Endothelial cell of umbilical vein (primary cell): Measurements from ENCODE around the gene ATP13A4. TPM values are rescaled to one million over a fixed set of nuclear protein-coding genes. Genes with fewer than 3 reads are reported as not detected.

Experiments
- BruUV-seq: library from RNA; stranded (reverse); fragments of 400-500 nt; replicated peaks from 2 replicates; lab custom pipeline; 2021; lab: Mats Ljungman, UMichigan
- CTCF ChIA-PET: fragments of 300-600, 350-600 bp; sonication (Branson Sonifier 250); formaldehyde crosslinking; loops from one replicate; lab custom pipeline; 2021; ENCODE audit warnings: antibody characterized with exemption, inconsistent platforms; lab: Charles Lee
- POLR2A ChIA-PET: fragments of 300-600, 350-600 bp; sonication (Branson Sonifier 250); formaldehyde crosslinking; loops from one replicate; lab custom pipeline; 2021; ENCODE audit warnings: antibody characterized with exemption, inconsistent platforms; lab: Charles Lee
- DNase-seq: peaks from one replicate; pipeline ENCODE4 v3.0.0-alpha.2; 2011; ENCODE audit warnings: low read depth, low spot score
- FAIRE-seq: peaks from 2 replicates; lab custom pipeline; 2011; peaks lifted over from hg19 to GRCh38; lab: Jason Lieb, UNC
- H2AFZ ChIP-seq: 2 replicates; pipeline ENCODE4 v1.6.0; 2012; ENCODE audit warnings: low read depth, low read length, control low read depth, inconsistent platforms
- H3K27ac ChIP-seq: 2 replicates; pipeline ENCODE4 v1.5.1; 2011; ENCODE audit warnings: low read depth, mild to moderate bottlenecking, control low read depth, low read length, moderate library complexity; ENCODE audit not compliant: insufficient read depth
- H3K27me3 ChIP-seq, 2 experiments: 2 replicates each; pipeline versions ENCODE4 v1.6.0 to v1.6.1; 2011; ENCODE audit warnings: low read length in 2 of 2, mixed read lengths in 1 of 2; ENCODE audit not compliant: control insufficient read depth in 2 of 2, insufficient read depth in 2 of 2
- H3K36me3 ChIP-seq, 2 experiments: 2 replicates in 1 of 2; 3 replicates in 1 of 2; pipeline ENCODE4 v1.5.1; 2011; ENCODE audit warnings: low read length in 2 of 2, mild to moderate bottlenecking in 1 of 2, moderate library complexity in 1 of 2; ENCODE audit not compliant: control insufficient read depth in 2 of 2, insufficient read depth in 2 of 2; ENCODE audit errors: extremely low read depth in 1 of 2
- H3K4me1 ChIP-seq: 3 replicates; pipeline ENCODE4 v1.5.1; 2011; ENCODE audit warnings: mild to moderate bottlenecking, low read length; ENCODE audit not compliant: control insufficient read depth, insufficient read depth; ENCODE audit errors: extremely low read depth
- H3K4me2 ChIP-seq: 2 replicates; pipeline ENCODE4 v1.6.1; 2011; ENCODE audit warnings: low read length, control low read depth, mixed read lengths; ENCODE audit not compliant: insufficient read depth
- H3K4me3 ChIP-seq, 3 experiments: fragments of 200-600 bp in 1 of 3; sonication (generic), shearing (Covaris generic) in 1 of 3; replicated peaks in 1 of 3; 2 replicates each; pipeline ENCODE4 v1.5.1; 2011 to 2016; ENCODE audit warnings: control low read depth in 3 of 3, low read length in 3 of 3, mild to moderate bottlenecking in 2 of 3, inconsistent platforms in 1 of 3, low read depth in 1 of 3, moderate library complexity in 1 of 3; ENCODE audit not compliant: insufficient read depth in 1 of 3
- H3K79me2 ChIP-seq: 2 replicates; pipeline ENCODE4 v1.6.0; 2012; ENCODE audit warnings: low read length, inconsistent platforms; ENCODE audit not compliant: control insufficient read depth, insufficient read depth
- H3K9ac ChIP-seq: replicated peaks from 2 replicates; pipeline ENCODE3; 2011; ENCODE audit warnings: low read length, control low read depth; ENCODE audit not compliant: insufficient read depth; ENCODE audit errors: extremely low read depth
- H3K9me1 ChIP-seq: replicated peaks from 3 replicates; pipeline ENCODE4 v1.6.0; 2011; ENCODE audit warnings: mild to moderate bottlenecking, low read length; ENCODE audit not compliant: control insufficient read depth, insufficient read depth; ENCODE audit errors: extremely low read depth
- H3K9me3 ChIP-seq: replicated peaks from 2 replicates; pipeline ENCODE4 v1.5.1; 2012; ENCODE audit warnings: low read length, inconsistent platforms; ENCODE audit not compliant: control insufficient read depth, insufficient read depth
- H4K20me1 ChIP-seq: replicated peaks from 2 replicates; pipeline ENCODE3; 2011; ENCODE audit warnings: mild to moderate bottlenecking, low read length; ENCODE audit not compliant: control insufficient read depth, insufficient read depth; ENCODE audit errors: extremely low read depth
- EZH2 ChIP-seq: IDR thresholded peaks from 2 replicates; pipeline ENCODE4 v1.6.1; 2012; ENCODE audit warnings: borderline replicate concordance, low read depth, mild to moderate bottlenecking, moderate library complexity, low read length, inconsistent platforms; ENCODE audit not compliant: severe bottlenecking
- FOS ChIP-seq: IDR thresholded peaks from 2 replicates; pipeline ENCODE4 v1.6.1; 2011; ENCODE audit warnings: mild to moderate bottlenecking, low read length, moderate library complexity, borderline replicate concordance; ENCODE audit not compliant: insufficient read depth
- GATA2 ChIP-seq: IDR thresholded peaks from 2 replicates; pipeline ENCODE4 v1.7.0; 2011; ENCODE audit warnings: low read depth, mild to moderate bottlenecking, moderate library complexity, mixed read lengths, low read length; ENCODE audit not compliant: insufficient read length, insufficient read depth
- JUN ChIP-seq: IDR thresholded peaks from 2 replicates; pipeline ENCODE4 v1.6.1; 2011; ENCODE audit warnings: borderline replicate concordance, low read depth; ENCODE audit not compliant: insufficient read length, insufficient read depth
- MAX ChIP-seq: IDR thresholded peaks from 2 replicates; pipeline ENCODE4 v1.6.1; 2011; ENCODE audit not compliant: insufficient read depth, insufficient read length
- MYC ChIP-seq: IDR thresholded peaks from one replicate; pipeline ENCODE4 v1.6.1; 2011; ENCODE audit warnings: mild to moderate bottlenecking, low read depth, low read length
- POLR2A ChIP-seq: IDR thresholded peaks from 2 replicates; pipeline ENCODE4 v1.6.1; 2012; ENCODE audit warnings: low read depth, mild to moderate bottlenecking, control low read depth, low read length
- POLR2AphosphoS5 ChIP-seq: IDR thresholded peaks from 2 replicates; pipeline ENCODE4 v1.6.1; 2012; ENCODE audit warnings: low read depth, mild to moderate bottlenecking, control low read depth, low read length, moderate library complexity; ENCODE audit not compliant: insufficient read depth
- dilution Hi-C: fragments of 300-500 bp; cut with MboI; formaldehyde crosslinking; loops from one replicate; pipeline ENCODE4 v1.15.0; 2019; ENCODE audit warnings: low sequenced_read_pairs; ENCODE audit not compliant: extremely low pct_ligation_motif_present
- intact Hi-C: fragments of 100-400 bp; cut with micrococcal nuclease; formaldehyde crosslinking; loops from one replicate; pipeline ENCODE4 v1.10.0; 2022
- polyA plus RNA-seq, 4 experiments: library from polyadenylated mRNA; depleted of rRNA in 3 of 4; stranded (reverse) in 3 of 4; unstranded in 1 of 4; fragments of >200 nt; gene quantifications; 2 replicates each; pipeline versions ENCODE4 v1.2.1 to v1.2.3, GENCODE V29; 2011 to 2012; ENCODE audit warnings: missing spikeins in 1 of 4
- total RNA-seq: library from RNA; stranded (reverse); gene quantifications from 2 replicates; pipeline ENCODE4 v1.2.3, GENCODE V29; 2021
- TF ChIP-seq, protein P1 (sequence below), 2 donors: IDR thresholded peaks; 1 replicate in 1 of 2; 2 replicates in 1 of 2; pipeline ENCODE4 v1.5.1; 2011; ENCODE audit warnings: low read length in 2 of 2, mild to moderate bottlenecking in 2 of 2, moderate library complexity in 2 of 2, control low read depth in 1 of 2, inconsistent platforms in 1 of 2, low read depth in 1 of 2; ENCODE audit not compliant: insufficient read depth in 1 of 2; ENCODE audit errors: extremely low read depth in 1 of 2

The ATP13A4 gene
- total and polyA plus RNA-seq, 2 donors (not counting 3 experiments of a cell fraction or from before 2014, with no cell fraction given) = not detected

DNA sequence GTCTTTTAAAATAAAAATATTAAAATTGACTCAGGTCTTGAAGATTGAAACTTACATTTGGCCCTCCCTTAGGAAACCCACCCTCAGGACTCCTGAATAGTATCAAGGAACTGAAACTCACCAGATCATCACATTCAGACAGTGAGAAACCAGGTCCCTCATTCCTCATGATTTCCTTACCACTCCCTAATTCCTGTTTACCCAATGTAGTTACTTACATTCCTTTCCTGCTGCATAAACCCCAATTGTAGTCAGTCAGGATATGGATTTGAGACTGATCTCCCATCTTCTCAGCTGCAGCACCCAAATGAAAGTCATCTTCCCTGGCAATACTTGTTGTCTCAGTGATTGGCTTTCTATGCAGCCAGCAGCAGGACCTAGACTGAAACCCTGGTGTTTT, 8.6 kb downstream of the ATP13A4 start:
- dilution Hi-C loops = no loop called here
- no TSS peak for BruUV-seq

More for the DNA sequence above, 8.6 kb downstream of the ATP13A4 start:
- H3K79me2 ChIP-seq = no peaks in the 10 kb centered on the region
- no peaks in the 10 kb centered on the region for H3K27me3 ChIP-seq
- TF ChIP-seq EZH2 = no peak
- TF ChIP-seq POLR2AphosphoS5 = no peak
- TF ChIP-seq, protein P1, sequence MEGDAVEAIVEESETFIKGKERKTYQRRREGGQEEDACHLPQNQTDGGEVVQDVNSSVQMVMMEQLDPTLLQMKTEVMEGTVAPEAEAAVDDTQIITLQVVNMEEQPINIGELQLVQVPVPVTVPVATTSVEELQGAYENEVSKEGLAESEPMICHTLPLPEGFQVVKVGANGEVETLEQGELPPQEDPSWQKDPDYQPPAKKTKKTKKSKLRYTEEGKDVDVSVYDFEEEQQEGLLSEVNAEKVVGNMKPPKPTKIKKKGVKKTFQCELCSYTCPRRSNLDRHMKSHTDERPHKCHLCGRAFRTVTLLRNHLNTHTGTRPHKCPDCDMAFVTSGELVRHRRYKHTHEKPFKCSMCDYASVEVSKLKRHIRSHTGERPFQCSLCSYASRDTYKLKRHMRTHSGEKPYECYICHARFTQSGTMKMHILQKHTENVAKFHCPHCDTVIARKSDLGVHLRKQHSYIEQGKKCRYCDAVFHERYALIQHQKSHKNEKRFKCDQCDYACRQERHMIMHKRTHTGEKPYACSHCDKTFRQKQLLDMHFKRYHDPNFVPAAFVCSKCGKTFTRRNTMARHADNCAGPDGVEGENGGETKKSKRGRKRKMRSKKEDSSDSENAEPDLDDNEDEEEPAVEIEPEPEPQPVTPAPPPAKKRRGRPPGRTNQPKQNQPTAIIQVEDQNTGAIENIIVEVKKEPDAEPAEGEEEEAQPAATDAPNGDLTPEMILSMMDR (IDR thresholded peaks at IDR 0.05; ENCODE audit: extremely low read depth in 1 of 2, insufficient read depth in 1 of 2, low read depth in 1 of 2, low read length in 2 of 2) = no peak
- no peak for TF ChIP-seq MAX
- no peak for TF ChIP-seq GATA2
- no peak for TF ChIP-seq MYC
- no peak for TF ChIP-seq JUN
- no peak for TF ChIP-seq POLR2A
- TF ChIP-seq FOS = no peak
- H4K20me1 ChIP-seq = no peaks in the 10 kb centered on the region
- POLR2A ChIA-PET = no interaction called here
- H3K9me3 ChIP-seq = no peaks in the 10 kb centered on the region
- H3K4me1 ChIP-seq = no peaks in the 10 kb centered on the region
- DNase-seq (no peak), FAIRE-seq (no peak)
- H3K27ac ChIP-seq = no peak overlapping the region
- no peaks in the 10 kb centered on the region for H3K9me1 ChIP-seq
- H3K4me2 ChIP-seq = no peak overlapping the region
- no peak overlapping the region for H2AFZ ChIP-seq
- CTCF ChIA-PET = no interaction called here
- no peak overlapping the region for H3K9ac ChIP-seq
- intact Hi-C loops = no loop called here
- H3K36me3 ChIP-seq = no peaks in the 10 kb centered on the region
- H3K4me3 ChIP-seq = no peak overlapping the region
